Progenitor cell of endocrine pancreas (in vitro differentiated cells): ENCODE results near the gene ARHGEF1. TPM values are rescaled to one million over a fixed set of nuclear protein-coding genes. Genes with fewer than 3 reads are reported as not detected.
A peak's percentile ranks its signal among the peaks of the same experiment; 100 is the strongest.

Experiments
- DNase-seq: peaks from one replicate; pipeline ENCODE4 v3.0.0; 2021; ENCODE audit warnings: low spot score; ENCODE audit not compliant: unreplicated experiment
- H3K27ac Mint-ChIP-seq: 2 replicates; pipeline ENCODE4 v1.8.0; 2021; ENCODE audit warnings: mild to moderate bottlenecking, moderate library complexity, mixed read lengths
- H3K27me3 Mint-ChIP-seq: 2 replicates; pipeline ENCODE4 v1.8.0; 2021; ENCODE audit warnings: mixed read lengths
- H3K36me3 Mint-ChIP-seq: 2 replicates; pipeline ENCODE4 v1.8.0; 2022; ENCODE audit warnings: mixed read lengths; ENCODE audit not compliant: insufficient read depth
- H3K4me1 Mint-ChIP-seq: 2 replicates; pipeline ENCODE4 v1.8.0; 2021; ENCODE audit warnings: low read depth, mixed read lengths
- H3K4me3 Mint-ChIP-seq: 2 replicates; pipeline ENCODE4 v1.8.0; 2021; ENCODE audit warnings: low read depth, mild to moderate bottlenecking, moderate library complexity, mixed read lengths
- H3K9me3 Mint-ChIP-seq: 2 replicates; pipeline ENCODE4 v1.8.0; 2021; ENCODE audit warnings: low read depth, mixed read lengths
- CTCF ChIP-seq: fragments of 200-600 bp; sonication (generic); IDR thresholded peaks from one replicate; pipeline ENCODE4 v1.5.0; 2021; ENCODE audit warnings: antibody characterized with exemption, mild to moderate bottlenecking; ENCODE audit not compliant: unreplicated experiment
- total RNA-seq: library from RNA; stranded (reverse); gene quantifications from 2 replicates; pipeline ENCODE4 v1.2.1, GENCODE V29; 2021

Gene ARHGEF1
- total RNA-seq, 1 donor from 2014 or later, result 112 TPM

GRCh38 chr19:41859213-41859617, 23.8 kb upstream of the ARHGEF1 start:
- Mint-ChIP-seq H3K9me3 (no peaks in the 10 kb centered on the region), H3K27ac (peak overlapping the region; percentile 99), H3K4me1 (peaks cover 29% of the 10 kb centered on the region), H3K27me3 (peaks cover 22% of the 10 kb centered on the region), H3K4me3 (peak overlapping the region; percentile 87), H3K36me3 (peaks cover 25% of the 10 kb centered on the region)
- TF ChIP-seq CTCF, result no peak
- DNase-seq, result no peak

GRCh38 chr19:41859618-41860418, 23.2 kb upstream of the ARHGEF1 start, which contains the start of gene RPS19:
Gene RPS19, plus strand, starts transcription at chr19:41860255. Its CDS starts 520 bp downstream, at chr19:41860775.
- peak; percentile 96 for DNase-seq
- H3K36me3 Mint-ChIP-seq, result peaks cover 30% of the 10 kb centered on the region
- no peaks in the 10 kb centered on the region for H3K9me3 Mint-ChIP-seq
- H3K27me3 Mint-ChIP-seq, result peaks cover 16% of the 10 kb centered on the region
- peaks cover 29% of the 10 kb centered on the region for H3K4me1 Mint-ChIP-seq
- peak within 1 kb of the TSS; percentile 99 for H3K27ac Mint-ChIP-seq
- peak within 1 kb of the TSS; percentile 87 for H3K4me3 Mint-ChIP-seq
- peak; percentile 68 for TF ChIP-seq CTCF

- H3K27me3 Mint-ChIP-seq, result peaks cover 9% of the 10 kb centered on the region
- DNase-seq, result no peak
- peak overlapping the region; percentile 95 for H3K27ac Mint-ChIP-seq
- TF ChIP-seq CTCF, result no peak
- peaks cover 29% of the 10 kb centered on the region for H3K4me1 Mint-ChIP-seq
- peaks cover 32% of the 10 kb centered on the region for H3K36me3 Mint-ChIP-seq
- H3K9me3 Mint-ChIP-seq, result no peaks in the 10 kb centered on the region
- H3K4me3 Mint-ChIP-seq, result peak overlapping the region; percentile 87
Observed at GRCh38 chr19:41860419-41861115, 22.4 kb upstream of the ARHGEF1 start.

- Mint-ChIP-seq H3K36me3 (peaks cover 34% of the 10 kb centered on the region), H3K4me3 (peak overlapping the region; percentile 87), H3K4me1 (peaks cover 29% of the 10 kb centered on the region), H3K27me3 (peaks cover 4% of the 10 kb centered on the region), H3K27ac (peak overlapping the region; percentile 95), H3K9me3 (no peaks in the 10 kb centered on the region)
- no peak for DNase-seq
- TF ChIP-seq CTCF, result no peak
Observed at GRCh38 chr19:41861116-41861768, 21.7 kb upstream of the ARHGEF1 start.

- Mint-ChIP-seq H3K36me3 (peaks cover 35% of the 10 kb centered on the region), H3K27me3 (peaks cover 4% of the 10 kb centered on the region), H3K4me3 (peak overlapping the region; percentile 87), H3K27ac (peak overlapping the region; percentile 95), H3K9me3 (no peaks in the 10 kb centered on the region), H3K4me1 (peaks cover 29% of the 10 kb centered on the region)
- no peak for DNase-seq
- no peak for TF ChIP-seq CTCF
Observed at GRCh38 chr19:41861846-41862245, 21.1 kb upstream of the ARHGEF1 start.
